Measurements from ENCODE around the gene PDXDC1. TPM values are rescaled to one million over a fixed set of nuclear protein-coding genes. Genes with fewer than 3 reads are reported as not detected.
"Not testable (repeated sequence)": the region's sequence is repeated elsewhere in the genome, so short reads cannot be mapped to it uniquely, and the experiment has no call there.

The PDXDC1 gene
- total RNA-seq = 10 to 100 TPM; 55.8 to 60.4 TPM

- H3K27ac Mint-ChIP-seq = peak within 1 kb of the TSS; percentile 85
- not testable (repeated sequence) for H3K36me3 Mint-ChIP-seq
Observed at GRCh38 chr16:14974656-14975417, at the start of gene PDXDC1. Gene PDXDC1, plus strand, starts transcription at chr16:14975026. Its CDS starts 174 bp downstream, at chr16:14975200.

DNA sequence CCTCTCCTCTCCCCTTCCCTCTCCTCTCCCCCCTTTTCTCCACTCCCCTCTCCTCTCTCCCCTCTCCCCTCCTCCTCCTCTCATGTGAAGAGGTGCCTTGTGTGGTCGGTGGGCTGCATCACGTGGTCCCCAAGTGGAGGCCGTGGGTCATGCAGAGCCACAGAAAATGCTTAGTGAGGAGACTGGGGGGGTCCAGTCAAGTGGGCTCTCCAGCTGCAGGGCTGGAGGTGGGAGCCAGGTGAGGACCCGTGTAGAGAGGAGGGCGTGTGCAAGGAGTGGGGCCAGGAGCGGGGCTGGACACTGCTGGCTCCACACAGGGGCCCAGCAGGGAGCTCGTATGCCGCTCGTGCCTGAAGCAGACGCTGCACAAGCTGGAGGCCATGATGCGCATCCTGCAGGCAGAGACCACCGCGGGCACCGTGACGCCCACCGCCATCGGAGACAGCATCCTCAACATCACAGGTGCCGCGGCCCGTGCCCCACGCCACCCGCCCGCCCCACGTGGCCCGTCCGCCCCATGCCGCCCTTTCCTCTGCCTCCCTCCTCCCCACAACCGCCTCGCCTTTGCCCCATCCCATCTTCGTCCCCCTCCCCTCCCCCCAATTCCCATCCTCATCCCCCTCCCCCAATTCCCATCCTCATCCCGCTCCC is 46.6 kb upstream of the PDXDC1 start:
- POLR2A ChIA-PET, H3K9me3 Mint-ChIP-seq, H3K27me3 Mint-ChIP-seq, DNase-seq, H3K36me3 Mint-ChIP-seq, H3K4me1 Mint-ChIP-seq, H3K4me3 Mint-ChIP-seq: not testable (repeated sequence)
- H3K27ac Mint-ChIP-seq = peak overlapping the region; percentile 77
- ATAC-seq (ENCODE audit: low read depth) = peak; percentile 42

More at GRCh38 chr16:14974656-14975417, at the start of gene PDXDC1:
- POLR2A ChIA-PET = interaction anchor here (0.6 to 0.8 kb wide), 2 partner anchors 9 to 81 kb away, joined by 3 to 4 read pairs; partner anchors contain the start of gene NTAN1
- H3K27me3 Mint-ChIP-seq, H3K9me3 Mint-ChIP-seq: not testable (repeated sequence)
- ATAC-seq (ENCODE audit: low read depth) = peak; percentile 98
- peaks cover 15% of the 10 kb centered on the region for H3K4me1 Mint-ChIP-seq
- H3K4me3 Mint-ChIP-seq = peak within 1 kb of the TSS; percentile 90
- peak; percentile 99 for DNase-seq

DNA sequence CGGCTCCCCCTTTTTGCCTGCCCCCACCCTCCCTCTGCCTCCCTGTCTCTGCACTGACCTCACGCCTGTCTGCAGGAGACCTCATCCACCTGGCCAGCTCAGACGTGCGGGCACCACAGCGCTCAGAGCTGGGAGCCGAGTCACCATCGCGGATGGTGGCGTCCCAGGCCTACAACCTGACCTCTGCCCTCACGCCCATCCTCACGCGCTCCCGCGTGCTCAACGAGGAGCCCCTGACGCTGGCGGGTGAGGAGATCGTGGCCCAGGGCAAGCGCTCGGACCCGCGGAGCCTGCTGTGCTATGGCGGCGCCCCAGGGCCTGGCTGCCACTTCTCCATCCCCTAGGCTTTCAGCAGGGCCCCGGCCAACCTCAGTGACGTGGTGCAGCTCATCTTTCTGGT is 45.6 kb upstream of the PDXDC1 start:
- ATAC-seq (ENCODE audit: low read depth); H3K27ac Mint-ChIP-seq; H3K4me1 Mint-ChIP-seq; H3K27me3 Mint-ChIP-seq; H3K9me3 Mint-ChIP-seq; H3K4me3 Mint-ChIP-seq; POLR2A ChIA-PET; DNase-seq; H3K36me3 Mint-ChIP-seq: not testable (repeated sequence)

- H3K36me3 Mint-ChIP-seq; POLR2A ChIA-PET; DNase-seq; H3K4me3 Mint-ChIP-seq; H3K9me3 Mint-ChIP-seq; H3K27ac Mint-ChIP-seq; H3K27me3 Mint-ChIP-seq; ATAC-seq (ENCODE audit: low read depth); H3K4me1 Mint-ChIP-seq: not testable (repeated sequence)
Observed at GRCh38 chr16:14930246-14930645, 44.6 kb upstream of the PDXDC1 start.

GRCh38 chr16:14930971-14931370 is 43.9 kb upstream of the PDXDC1 start:
- H3K4me3 Mint-ChIP-seq; ATAC-seq (ENCODE audit: low read depth); H3K4me1 Mint-ChIP-seq; H3K36me3 Mint-ChIP-seq; H3K27me3 Mint-ChIP-seq; DNase-seq; POLR2A ChIA-PET; H3K9me3 Mint-ChIP-seq; H3K27ac Mint-ChIP-seq: not testable (repeated sequence)

- H3K9me3 Mint-ChIP-seq; H3K4me3 Mint-ChIP-seq; H3K27me3 Mint-ChIP-seq; H3K27ac Mint-ChIP-seq; H3K4me1 Mint-ChIP-seq; DNase-seq; H3K36me3 Mint-ChIP-seq; POLR2A ChIA-PET; ATAC-seq (ENCODE audit: low read depth): not testable (repeated sequence)
Observed at GRCh38 chr16:14932581-14933375, 42.0 kb upstream of the PDXDC1 start.

GRCh38 chr16:14937143-14937542 is 37.7 kb upstream of the PDXDC1 start, which contains the start of gene NPIPA1:
Gene NPIPA1, plus strand, starts transcription at chr16:14937443. Its CDS starts 0 bp downstream, at chr16:14937443.
- DNase-seq; H3K27ac Mint-ChIP-seq; POLR2A ChIA-PET; H3K27me3 Mint-ChIP-seq; H3K36me3 Mint-ChIP-seq; ATAC-seq (ENCODE audit: low read depth); H3K4me3 Mint-ChIP-seq; H3K4me1 Mint-ChIP-seq; H3K9me3 Mint-ChIP-seq: not testable (repeated sequence)

- H3K9me3 Mint-ChIP-seq; POLR2A ChIA-PET; H3K4me1 Mint-ChIP-seq; H3K36me3 Mint-ChIP-seq; H3K27me3 Mint-ChIP-seq; H3K4me3 Mint-ChIP-seq; DNase-seq; H3K27ac Mint-ChIP-seq; ATAC-seq (ENCODE audit: low read depth): not testable (repeated sequence)
Observed at GRCh38 chr16:14937994-14938393, 36.8 kb upstream of the PDXDC1 start.

DNA sequence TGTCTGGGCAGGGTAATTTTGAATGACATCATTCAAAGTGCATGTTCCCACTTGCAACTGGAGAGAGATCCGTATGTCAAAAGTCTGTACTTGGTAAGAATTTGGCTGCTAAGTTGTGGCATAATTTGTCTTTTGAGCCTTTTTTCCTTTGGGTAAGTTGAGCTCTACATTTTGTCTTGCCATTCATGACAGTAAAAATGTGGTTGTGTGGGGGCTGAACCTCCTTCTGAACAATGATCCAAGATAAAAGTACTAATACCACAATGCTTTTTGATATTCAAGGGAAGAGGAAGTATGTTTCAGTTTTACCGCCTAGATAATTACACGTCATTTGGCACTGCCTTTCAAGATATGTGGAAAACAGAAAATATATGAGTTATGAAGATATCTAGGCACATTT is 32.1 kb upstream of the PDXDC1 start:
- ATAC-seq (ENCODE audit: low read depth); H3K4me1 Mint-ChIP-seq; DNase-seq: not testable (repeated sequence)

GRCh38 chr16:14955546-14956231 is 19.1 kb upstream of the PDXDC1 start:
- H3K36me3 Mint-ChIP-seq = no peaks in the 10 kb centered on the region
- no peaks in the 10 kb centered on the region for H3K9me3 Mint-ChIP-seq
- no peak overlapping the region for H3K4me3 Mint-ChIP-seq
- DNase-seq (no peak), ATAC-seq (ENCODE audit: low read depth) (no peak)
- H3K4me1 Mint-ChIP-seq = no peaks in the 10 kb centered on the region
- POLR2A ChIA-PET = no interaction called here
- H3K27ac Mint-ChIP-seq = no peak overlapping the region
- H3K27me3 Mint-ChIP-seq = peaks cover under 1% of the 10 kb centered on the region

More for the DNA sequence above, 32.1 kb upstream of the PDXDC1 start:
- H3K9me3 Mint-ChIP-seq, H3K4me3 Mint-ChIP-seq, H3K27me3 Mint-ChIP-seq, POLR2A ChIA-PET, H3K27ac Mint-ChIP-seq, H3K36me3 Mint-ChIP-seq: not testable (repeated sequence)

GRCh38 chr16:14957576-14958322 is 17.1 kb upstream of the PDXDC1 start:
- Mint-ChIP-seq H3K4me3 (no peak overlapping the region), H3K27ac (no peak overlapping the region), H3K4me1 (no peaks in the 10 kb centered on the region), H3K9me3 (no peaks in the 10 kb centered on the region), H3K27me3 (peaks cover 4% of the 10 kb centered on the region), H3K36me3 (no peaks in the 10 kb centered on the region)
- DNase-seq (no peak), ATAC-seq (ENCODE audit: low read depth) (no peak)
- POLR2A ChIA-PET = no interaction called here

DNA sequence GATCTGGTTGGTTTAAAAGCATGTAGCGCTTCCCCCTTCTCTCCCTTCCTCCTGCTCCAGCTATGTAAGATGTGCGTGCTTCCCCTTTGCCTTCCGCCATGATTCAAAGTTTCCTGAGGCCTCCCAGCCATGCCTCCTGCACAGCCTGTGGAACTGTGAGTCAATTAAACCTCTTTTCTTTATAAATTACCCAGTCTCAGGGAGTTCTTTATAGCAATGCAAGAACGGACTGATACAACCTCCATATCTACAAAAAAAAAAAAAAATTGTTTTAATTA is 16.6 kb upstream of the PDXDC1 start:
- Mint-ChIP-seq H3K4me3 (no peak overlapping the region), H3K27ac (no peak overlapping the region), H3K27me3 (peaks cover 6% of the 10 kb centered on the region), H3K4me1 (no peaks in the 10 kb centered on the region), H3K36me3 (no peaks in the 10 kb centered on the region), H3K9me3 (no peaks in the 10 kb centered on the region)
- POLR2A ChIA-PET = no interaction called here
- no peak for DNase-seq
- ATAC-seq (ENCODE audit: low read depth) = no peak

- H3K27me3 Mint-ChIP-seq = peaks cover 9% of the 10 kb centered on the region
- H3K9me3 Mint-ChIP-seq = no peaks in the 10 kb centered on the region
- ATAC-seq (ENCODE audit: low read depth) (no peak), DNase-seq (no peak)
- H3K4me3 Mint-ChIP-seq = no peak overlapping the region
- POLR2A ChIA-PET = interaction anchor here (0.7 kb wide), 1 partner anchor 9 kb away, joined by 4 read pairs; no protein-coding TSS in a partner anchor
- no peaks in the 10 kb centered on the region for H3K36me3 Mint-ChIP-seq
- H3K4me1 Mint-ChIP-seq = no peaks in the 10 kb centered on the region
- no peak overlapping the region for H3K27ac Mint-ChIP-seq
Observed at GRCh38 chr16:14958970-14959369, 15.9 kb upstream of the PDXDC1 start.
